ENCODE data around the gene PPARD.
A peak's percentile ranks its signal among the peaks of the same experiment; 100 is the strongest.
"Not testable (repeated sequence)": the region's sequence is repeated elsewhere in the genome, so short reads cannot be mapped to it uniquely, and the experiment has no call there.

The PPARD gene

GRCh38 chr6:35318196-35319171 is 23.9 kb upstream of the PPARD start:
- Histone ChIP-seq H3K4me1 (ENCODE audit: control insufficient read depth, insufficient read depth, low read length) (no peaks in the 10 kb centered on the region), H3K4me3 (ENCODE audit: low read depth, low read length) (peak overlapping the region; percentile 70), H3K27me3 (ENCODE audit: control insufficient read depth, insufficient read depth, low read length) (peaks cover 19% of the 10 kb centered on the region), H3K9me3 (ENCODE audit: control insufficient read depth, insufficient read depth, low read length) (no peaks in the 10 kb centered on the region), H3K36me3 (ENCODE audit: control insufficient read depth, insufficient read depth, low read length) (no peaks in the 10 kb centered on the region), H3K9ac (ENCODE audit: low read depth, low read length) (peak overlapping the region; percentile 72)

- H3K9ac ChIP-seq (ENCODE audit: low read depth, low read length), result no peak overlapping the region
- H3K27me3 ChIP-seq (ENCODE audit: control insufficient read depth, insufficient read depth, low read length), result peaks cover 19% of the 10 kb centered on the region
- no peak overlapping the region for H3K4me3 ChIP-seq (ENCODE audit: low read depth, low read length)
- no peaks in the 10 kb centered on the region for H3K36me3 ChIP-seq (ENCODE audit: control insufficient read depth, insufficient read depth, low read length)
- H3K9me3 ChIP-seq (ENCODE audit: control insufficient read depth, insufficient read depth, low read length), result no peaks in the 10 kb centered on the region
- no peaks in the 10 kb centered on the region for H3K4me1 ChIP-seq (ENCODE audit: control insufficient read depth, insufficient read depth, low read length)
These were observed 22.9 kb upstream of the PPARD start for GRCh38 chr6:35319346-35320030.

DNA sequence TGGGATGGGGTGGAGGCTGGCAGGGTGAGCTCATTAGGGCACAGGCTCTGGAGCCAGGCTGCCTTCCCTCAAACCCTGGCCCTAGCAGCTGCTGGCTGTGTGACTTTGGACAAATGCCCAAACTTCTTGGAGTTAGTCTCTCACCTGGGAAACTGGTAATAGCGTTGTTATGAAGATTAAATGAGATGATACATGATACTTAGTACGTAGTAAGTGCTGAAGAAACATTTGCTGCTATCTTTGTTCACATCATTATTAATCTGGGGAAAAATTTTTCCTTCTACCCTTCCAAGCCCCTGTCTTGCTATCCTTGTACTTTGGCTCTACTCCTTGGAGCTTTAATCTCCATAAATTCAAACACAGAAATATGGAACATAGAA is 22.3 kb upstream of the PPARD start:
- H3K4me1 ChIP-seq (ENCODE audit: control insufficient read depth, insufficient read depth, low read length), result no peaks in the 10 kb centered on the region
- H3K36me3 ChIP-seq (ENCODE audit: control insufficient read depth, insufficient read depth, low read length), result no peaks in the 10 kb centered on the region

GRCh38 chr6:35321091-35321490 is 21.3 kb upstream of the PPARD start:
- Histone ChIP-seq H3K9ac (ENCODE audit: low read depth, low read length) (no peak overlapping the region), H3K36me3 (ENCODE audit: control insufficient read depth, insufficient read depth, low read length) (no peaks in the 10 kb centered on the region), H3K4me1 (ENCODE audit: control insufficient read depth, insufficient read depth, low read length) (no peaks in the 10 kb centered on the region), H3K4me3 (ENCODE audit: low read depth, low read length) (no peak overlapping the region), H3K27me3 (ENCODE audit: control insufficient read depth, insufficient read depth, low read length) (peaks cover 19% of the 10 kb centered on the region), H3K9me3 (ENCODE audit: control insufficient read depth, insufficient read depth, low read length) (no peaks in the 10 kb centered on the region)

More for the DNA sequence above, 22.3 kb upstream of the PPARD start:
- H3K9ac ChIP-seq (ENCODE audit: low read depth, low read length), result no peak overlapping the region
- H3K4me3 ChIP-seq (ENCODE audit: low read depth, low read length), result no peak overlapping the region
- H3K27me3 ChIP-seq (ENCODE audit: control insufficient read depth, insufficient read depth, low read length), result peaks cover 19% of the 10 kb centered on the region
- H3K9me3 ChIP-seq (ENCODE audit: control insufficient read depth, insufficient read depth, low read length), result no peaks in the 10 kb centered on the region

DNA sequence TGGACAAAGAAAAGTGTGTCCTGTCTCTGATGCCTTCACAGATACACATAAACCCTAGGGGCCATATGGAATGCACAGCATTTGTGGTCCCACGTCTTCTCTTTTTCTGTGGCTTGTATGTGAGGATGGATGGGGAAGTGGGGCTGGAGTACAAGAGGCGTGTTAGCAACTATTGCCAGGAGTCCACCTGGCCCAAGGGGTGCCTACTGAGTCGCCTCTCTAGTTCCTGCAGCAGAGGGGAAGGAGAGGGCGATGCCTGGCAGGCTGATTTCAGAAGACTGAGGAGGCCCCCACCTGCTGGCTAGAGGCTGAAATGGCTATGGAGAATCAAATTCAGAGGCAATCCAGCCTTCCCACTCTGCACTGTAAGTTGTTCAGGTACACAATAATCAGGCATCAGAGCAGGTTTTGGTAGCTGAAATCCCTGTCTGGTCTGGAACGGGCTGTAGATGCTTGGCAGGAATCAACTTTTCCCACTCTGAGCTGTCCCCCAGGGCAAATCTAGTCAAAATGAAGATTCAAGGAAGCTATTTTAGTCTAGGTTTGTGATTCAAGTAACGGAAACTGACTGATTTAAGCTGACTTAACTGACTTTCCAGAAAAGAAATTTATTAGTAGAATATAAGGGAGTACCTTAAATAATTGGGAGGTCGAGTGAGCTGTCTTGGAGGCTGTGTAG is 14.9 kb upstream of the PPARD start:
- Histone ChIP-seq H3K4me3 (ENCODE audit: low read depth, low read length) (no peak overlapping the region), H3K9ac (ENCODE audit: low read depth, low read length) (no peak overlapping the region), H3K4me1 (ENCODE audit: control insufficient read depth, insufficient read depth, low read length) (peaks cover 2% of the 10 kb centered on the region)

GRCh38 chr6:35328108-35328723 is 14.1 kb upstream of the PPARD start:
- no peaks in the 10 kb centered on the region for H3K9me3 ChIP-seq (ENCODE audit: control insufficient read depth, insufficient read depth, low read length)
- H3K4me1 ChIP-seq (ENCODE audit: control insufficient read depth, insufficient read depth, low read length), result peaks cover 2% of the 10 kb centered on the region

More for the DNA sequence above, 14.9 kb upstream of the PPARD start:
- Histone ChIP-seq H3K36me3 (ENCODE audit: control insufficient read depth, insufficient read depth, low read length) (no peaks in the 10 kb centered on the region), H3K27me3 (ENCODE audit: control insufficient read depth, insufficient read depth, low read length) (no peaks in the 10 kb centered on the region), H3K9me3 (ENCODE audit: control insufficient read depth, insufficient read depth, low read length) (no peaks in the 10 kb centered on the region)

DNA sequence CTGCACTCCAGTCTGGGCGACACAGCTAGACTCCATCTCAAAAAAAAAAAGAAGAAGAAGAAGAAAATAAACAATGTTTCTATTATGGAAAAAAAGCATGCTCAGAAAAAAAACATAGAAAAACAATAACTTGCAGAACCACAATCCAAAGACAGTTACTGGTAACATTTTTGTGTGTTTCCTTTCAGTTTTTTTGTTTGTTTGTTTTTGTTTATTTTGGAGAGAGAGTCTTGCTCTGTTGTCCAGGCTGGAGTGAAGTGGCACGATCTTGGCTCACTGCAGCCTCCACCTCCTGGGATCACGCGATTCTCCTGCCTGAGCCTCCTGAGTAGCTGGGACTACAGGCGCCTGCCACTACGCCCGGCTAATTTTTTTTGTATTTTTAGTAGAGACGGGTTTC is 13.4 kb upstream of the PPARD start:
- not testable (repeated sequence) for H3K9me3 ChIP-seq (ENCODE audit: control insufficient read depth, insufficient read depth, low read length); H3K4me3 ChIP-seq (ENCODE audit: low read depth, low read length); H3K27me3 ChIP-seq (ENCODE audit: control insufficient read depth, insufficient read depth, low read length); H3K4me1 ChIP-seq (ENCODE audit: control insufficient read depth, insufficient read depth, low read length); H3K9ac ChIP-seq (ENCODE audit: low read depth, low read length); H3K36me3 ChIP-seq (ENCODE audit: control insufficient read depth, insufficient read depth, low read length)

More at GRCh38 chr6:35328108-35328723, 14.1 kb upstream of the PPARD start:
- Histone ChIP-seq H3K4me3 (ENCODE audit: low read depth, low read length) (no peak overlapping the region), H3K9ac (ENCODE audit: low read depth, low read length) (no peak overlapping the region), H3K27me3 (ENCODE audit: control insufficient read depth, insufficient read depth, low read length) (no peaks in the 10 kb centered on the region), H3K36me3 (ENCODE audit: control insufficient read depth, insufficient read depth, low read length) (no peaks in the 10 kb centered on the region)

GRCh38 chr6:35330541-35331119 is 11.7 kb upstream of the PPARD start:
- H3K4me3 ChIP-seq (ENCODE audit: low read depth, low read length), result no peak overlapping the region
- no peak overlapping the region for H3K9ac ChIP-seq (ENCODE audit: low read depth, low read length)
- no peaks in the 10 kb centered on the region for H3K9me3 ChIP-seq (ENCODE audit: control insufficient read depth, insufficient read depth, low read length)
- H3K4me1 ChIP-seq (ENCODE audit: control insufficient read depth, insufficient read depth, low read length), result peaks cover 2% of the 10 kb centered on the region
- no peaks in the 10 kb centered on the region for H3K27me3 ChIP-seq (ENCODE audit: control insufficient read depth, insufficient read depth, low read length)
- no peaks in the 10 kb centered on the region for H3K36me3 ChIP-seq (ENCODE audit: control insufficient read depth, insufficient read depth, low read length)

DNA sequence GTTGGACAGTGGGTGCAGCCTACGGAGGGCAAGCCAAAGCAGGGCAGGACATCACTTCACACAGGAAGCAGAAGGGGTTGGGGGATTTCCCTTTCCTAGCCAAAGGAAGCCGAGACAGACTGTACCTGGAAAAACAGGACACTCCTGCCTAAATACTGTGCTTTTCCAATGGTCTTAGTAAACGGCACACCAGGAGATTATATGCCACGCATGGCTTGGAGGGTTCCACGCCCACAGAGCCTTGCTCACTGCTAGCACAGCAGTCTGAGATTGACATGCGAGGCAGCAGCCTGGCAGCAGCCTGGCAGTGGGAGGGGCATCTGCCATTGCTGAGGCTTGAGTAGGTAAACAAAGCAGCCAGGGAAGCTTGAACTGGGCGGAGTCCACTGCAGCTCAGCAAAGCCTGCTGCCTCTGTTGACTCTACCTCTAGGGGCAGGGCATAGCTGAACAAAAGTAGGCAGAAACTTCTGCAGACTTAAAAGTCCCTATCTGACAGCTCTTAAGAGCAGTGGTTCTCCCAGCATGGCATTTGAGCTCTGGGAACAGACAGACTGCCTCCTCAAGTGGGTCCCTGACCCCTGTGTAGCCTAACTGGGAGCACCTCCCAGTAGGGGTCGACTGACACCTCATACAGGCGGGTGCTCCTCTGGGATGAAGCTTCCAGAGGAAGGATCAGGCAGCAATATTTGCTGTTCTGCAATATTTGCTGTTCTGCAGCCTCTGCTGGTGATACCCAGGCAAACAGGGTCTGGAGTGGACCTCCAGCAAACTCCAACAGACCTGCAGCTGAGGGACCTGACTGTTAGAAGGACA is 10.1 kb upstream of the PPARD start:
- H3K4me1 ChIP-seq (ENCODE audit: control insufficient read depth, insufficient read depth, low read length); H3K4me3 ChIP-seq (ENCODE audit: low read depth, low read length); H3K27me3 ChIP-seq (ENCODE audit: control insufficient read depth, insufficient read depth, low read length); H3K36me3 ChIP-seq (ENCODE audit: control insufficient read depth, insufficient read depth, low read length); H3K9me3 ChIP-seq (ENCODE audit: control insufficient read depth, insufficient read depth, low read length); H3K9ac ChIP-seq (ENCODE audit: low read depth, low read length): not testable (repeated sequence)

- peaks cover 4% of the 10 kb centered on the region for H3K36me3 ChIP-seq (ENCODE audit: control insufficient read depth, insufficient read depth, low read length)
- no peak overlapping the region for H3K9ac ChIP-seq (ENCODE audit: low read depth, low read length)
- H3K4me3 ChIP-seq (ENCODE audit: low read depth, low read length), result no peak overlapping the region
- peaks cover 5% of the 10 kb centered on the region for H3K27me3 ChIP-seq (ENCODE audit: control insufficient read depth, insufficient read depth, low read length)
- peaks cover 7% of the 10 kb centered on the region for H3K4me1 ChIP-seq (ENCODE audit: control insufficient read depth, insufficient read depth, low read length)
- H3K9me3 ChIP-seq (ENCODE audit: control insufficient read depth, insufficient read depth, low read length), result no peaks in the 10 kb centered on the region
These were observed 801 bp upstream of the PPARD start for GRCh38 chr6:35341557-35341956.

Measured in iPS-15b (cell line).